AG04449 (cell line): ENCODE data around the gene RANBP10.
"Not testable (repeated sequence)": the region's sequence is repeated elsewhere in the genome, so short reads cannot be mapped to it uniquely, and the experiment has no call there.

Experiments used
- CTCF ChIA-PET: fragments of 350-600 bp; formaldehyde crosslinking; extraction: SDS; loops from one replicate; lab custom pipeline; 2021; ENCODE audit warnings: antibody characterized with exemption; lab: Yijun Ruan, JAX
- POLR2A ChIA-PET: fragments of 400-600, 350-600 bp; formaldehyde crosslinking; extraction: SDS; loops from one replicate; lab custom pipeline; 2020; ENCODE audit warnings: antibody characterized with exemption, inconsistent platforms; lab: Yijun Ruan, JAX
- DNase-seq: peaks from one replicate; pipeline ENCODE4 v3.0.0-alpha.2; 2010; ENCODE audit warnings: low read depth, low spot score
- H3K4me3 ChIP-seq: 2 replicates; pipeline ENCODE4 v1.5.1; 2011; ENCODE audit warnings: low read depth, mild to moderate bottlenecking, control low read depth, low read length
- CTCF ChIP-seq: IDR thresholded peaks from one replicate; pipeline ENCODE4 v1.5.1; 2011; ENCODE audit warnings: mild to moderate bottlenecking, moderate library complexity, low read length, control low read depth, inconsistent platforms; ENCODE audit not compliant: insufficient read depth; ENCODE audit errors: missing control alignments

Gene RANBP10

DNA sequence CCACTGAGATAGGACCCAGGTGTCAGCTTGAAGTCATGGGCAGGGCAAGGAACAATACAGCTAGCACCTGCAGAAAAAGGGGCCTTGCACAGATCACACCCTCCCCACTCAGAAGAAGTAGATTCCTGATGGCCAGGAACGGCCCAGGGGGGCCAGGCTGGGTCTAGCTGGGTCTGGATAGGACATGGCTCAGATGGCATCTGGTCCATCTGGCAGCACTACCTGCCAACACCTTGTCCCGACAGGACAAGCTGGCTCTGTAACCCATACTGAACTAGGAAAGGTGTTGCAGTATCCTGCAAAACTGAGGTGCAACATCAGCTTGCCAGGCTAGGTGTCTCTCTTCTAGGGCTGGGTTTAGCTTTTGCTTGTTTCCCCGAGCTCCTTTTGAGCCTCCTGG lies 48.4 kb downstream of the RANBP10 start:
- H3K4me3 ChIP-seq: no peak overlapping the region
- ChIA-PET CTCF (interaction anchor here (0.8 to 1.2 kb wide), 2 partner anchors 19 to 35 kb away, joined by 3 read pairs; no protein-coding TSS in a partner anchor), POLR2A (no interaction called here)
- DNase-seq: no peak
- no peak for TF ChIP-seq CTCF

DNA sequence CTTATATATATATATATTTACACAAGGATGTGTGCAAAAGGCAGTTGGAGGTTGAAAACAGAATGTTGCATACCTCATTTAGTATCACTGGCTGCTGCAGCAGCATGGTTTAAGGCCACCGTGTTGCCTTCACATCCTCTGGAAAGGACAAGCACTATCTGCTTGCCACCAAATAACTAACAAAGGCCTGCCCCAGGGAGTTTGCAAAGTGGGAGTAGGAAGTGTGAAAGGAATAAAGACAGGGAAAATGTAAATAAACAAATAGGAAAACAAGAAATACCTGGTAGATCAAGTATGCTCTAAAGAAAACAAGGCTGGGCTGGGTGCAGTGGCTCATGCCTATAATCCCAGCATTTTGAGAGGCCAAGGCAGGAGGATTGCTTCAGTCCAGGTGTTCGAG lies 53.7 kb downstream of the RANBP10 start:
- ChIA-PET POLR2A (no interaction called here), CTCF (interaction anchor here (1.6 kb wide), 1 partner anchor 64 kb away, joined by 4 read pairs; no protein-coding TSS in a partner anchor)
- no peak for TF ChIP-seq CTCF
- H3K4me3 ChIP-seq: no peak overlapping the region
- no peak for DNase-seq

- POLR2A ChIA-PET, DNase-seq, H3K4me3 ChIP-seq: not testable (repeated sequence)
- CTCF ChIA-PET: interaction anchor here (1.0 to 1.6 kb wide), 3 partner anchors 14 to 79 kb away, joined by 3 read pairs; no protein-coding TSS in a partner anchor
Observed at GRCh38 chr16:67751331-67751730, 55.0 kb downstream of the RANBP10 start.

GRCh38 chr16:67750466-67750865 lies 55.9 kb downstream of the RANBP10 start:
- no peak for DNase-seq
- no peak for TF ChIP-seq CTCF
- H3K4me3 ChIP-seq: no peak overlapping the region
- POLR2A ChIA-PET: no interaction called here
- CTCF ChIA-PET: interaction anchor here (1.6 kb wide), 1 partner anchor 78 kb away, joined by 3 read pairs; no protein-coding TSS in a partner anchor

GRCh38 chr16:67749436-67750078 lies 56.8 kb downstream of the RANBP10 start:
- ChIA-PET POLR2A (no interaction called here), CTCF (no interaction called here)
- no peak for TF ChIP-seq CTCF
- no peak overlapping the region for H3K4me3 ChIP-seq
- no peak for DNase-seq

DNA sequence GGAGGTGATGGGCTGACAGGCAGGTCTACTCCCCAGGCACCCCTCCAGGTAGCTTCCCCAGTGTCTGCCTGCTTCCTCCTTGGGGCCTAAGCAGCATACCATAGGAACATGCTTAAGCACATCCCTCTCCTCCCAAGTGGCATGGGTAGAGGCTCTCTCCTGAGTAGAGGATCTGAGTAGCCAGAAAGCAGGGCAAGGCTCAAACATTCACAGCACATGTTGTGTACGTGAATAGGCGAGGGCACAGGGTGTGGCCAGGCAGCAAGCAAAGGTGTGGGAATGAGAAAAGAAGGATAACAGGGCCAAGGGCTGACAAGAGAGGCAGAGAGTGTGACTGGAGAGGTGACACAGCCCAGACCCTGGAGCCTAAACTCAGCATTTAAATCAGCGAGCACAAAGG lies 57.5 kb downstream of the RANBP10 start:
- CTCF ChIA-PET: no interaction called here
- H3K4me3 ChIP-seq: no peak overlapping the region
- TF ChIP-seq CTCF: no peak
- DNase-seq: no peak
- POLR2A ChIA-PET: no interaction called here

- CTCF ChIA-PET: no interaction called here
- no peak overlapping the region for H3K4me3 ChIP-seq
- POLR2A ChIA-PET: no interaction called here
- TF ChIP-seq CTCF: no peak
- no peak for DNase-seq
Observed at GRCh38 chr16:67746846-67747245, 59.5 kb downstream of the RANBP10 start.
